NCI-H146 (cell line): ENCODE measurements around the gene RBM43.
"Not testable (repeated sequence)": the region's sequence is repeated elsewhere in the genome, so short reads cannot be mapped to it uniquely, and the experiment has no call there.

Experiments used
- DNase-seq: peaks from one replicate; lab custom pipeline; 2025; lab: John Stamatoyannopoulos, UW

RBM43 gene

DNA sequence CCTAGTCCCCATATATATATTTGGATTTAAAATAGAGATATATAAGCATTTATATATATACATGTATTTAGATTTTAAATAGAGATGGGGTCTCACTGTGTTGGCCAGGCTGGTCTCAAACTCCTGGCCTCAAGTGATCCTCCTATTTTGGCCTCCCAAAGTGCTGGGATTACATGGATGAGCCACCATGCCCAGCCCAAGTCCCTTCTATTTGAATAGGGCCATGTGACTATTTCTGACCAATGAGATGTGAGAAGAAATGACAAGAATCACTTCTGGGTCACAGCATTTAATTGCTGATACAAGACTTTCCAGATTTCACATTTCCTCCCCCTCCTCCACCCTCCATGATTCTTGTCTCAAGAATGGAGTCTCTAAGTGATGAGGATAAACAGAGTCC is 6.4 kb upstream of the RBM43 start:
- no peak for DNase-seq

- DNase-seq: no peak
These were observed 5.9 kb upstream of the RBM43 start for GRCh38 chr2:151267537-151267936.

GRCh38 chr2:151265991-151266390 is 4.3 kb upstream of the RBM43 start:
- DNase-seq: no peak

GRCh38 chr2:151264157-151264825 is 2.6 kb upstream of the RBM43 start:
- no peak for DNase-seq

DNA sequence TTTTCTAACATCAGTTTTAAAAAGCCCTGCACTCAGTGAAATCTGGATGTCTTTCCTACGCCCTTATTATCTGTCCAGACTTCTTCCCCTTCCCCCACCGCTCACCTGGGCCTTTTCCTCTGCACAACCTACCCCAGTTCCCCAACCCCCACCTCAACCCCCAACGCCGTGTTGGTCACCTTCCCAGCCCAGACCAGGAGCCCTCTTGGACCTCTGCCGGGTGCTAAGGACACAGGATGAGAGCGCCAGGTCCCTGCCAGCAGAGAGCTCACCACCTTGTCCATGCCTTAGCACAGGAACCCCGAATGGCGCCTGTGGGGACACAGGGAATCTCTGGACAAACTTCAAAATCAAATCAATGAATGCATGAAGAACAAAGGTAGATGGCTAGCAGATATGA is 966 bp upstream of the RBM43 start:
- no peak for DNase-seq

- DNase-seq: no peak
These were observed 271 bp upstream of the RBM43 start for GRCh38 chr2:151261977-151262291.

- no peak for DNase-seq
These were observed 961 bp downstream of the RBM43 start for GRCh38 chr2:151260573-151261230.

GRCh38 chr2:151258121-151258520 is 3.5 kb downstream of the RBM43 start:
- no peak for DNase-seq

DNA sequence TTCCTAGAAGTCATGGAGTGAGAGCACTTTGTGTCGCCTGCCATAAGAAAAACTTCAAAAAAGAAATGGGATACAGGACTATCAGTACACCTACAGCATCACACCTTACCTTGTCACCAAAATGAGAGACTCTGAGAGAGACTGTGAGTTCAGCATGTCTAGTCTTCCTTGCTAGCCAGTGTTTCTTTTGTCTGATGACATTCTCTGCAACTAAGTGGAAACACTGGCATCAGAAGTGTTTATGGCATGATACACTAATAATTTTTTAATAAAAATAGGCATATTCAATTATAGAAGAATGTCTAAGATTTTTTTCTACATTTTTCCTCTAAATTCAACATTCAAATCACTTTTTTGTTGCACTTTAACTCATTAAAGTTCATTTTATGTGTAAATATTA is 9.0 kb downstream of the RBM43 start:
- no peak for DNase-seq

DNA sequence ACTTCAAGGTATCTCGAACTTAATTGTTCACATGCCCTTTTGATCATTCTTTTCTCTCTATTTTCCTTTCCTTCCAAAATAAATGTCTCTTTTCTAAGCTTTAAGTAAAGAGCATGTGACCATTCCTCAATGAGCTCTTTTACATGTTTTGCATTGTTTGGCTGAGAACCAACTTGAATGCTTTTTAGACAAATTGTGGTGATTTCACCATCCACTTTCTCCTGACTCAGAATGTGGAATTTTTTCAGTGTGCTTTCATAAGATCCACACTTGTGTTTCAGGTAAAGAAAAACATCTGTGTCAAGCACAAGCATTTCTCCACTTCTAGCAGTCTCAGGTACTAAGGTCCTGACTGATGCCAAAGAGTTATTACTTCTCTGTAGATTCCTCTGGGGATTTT is 10.7 kb downstream of the RBM43 start:
- DNase-seq: no peak

DNA sequence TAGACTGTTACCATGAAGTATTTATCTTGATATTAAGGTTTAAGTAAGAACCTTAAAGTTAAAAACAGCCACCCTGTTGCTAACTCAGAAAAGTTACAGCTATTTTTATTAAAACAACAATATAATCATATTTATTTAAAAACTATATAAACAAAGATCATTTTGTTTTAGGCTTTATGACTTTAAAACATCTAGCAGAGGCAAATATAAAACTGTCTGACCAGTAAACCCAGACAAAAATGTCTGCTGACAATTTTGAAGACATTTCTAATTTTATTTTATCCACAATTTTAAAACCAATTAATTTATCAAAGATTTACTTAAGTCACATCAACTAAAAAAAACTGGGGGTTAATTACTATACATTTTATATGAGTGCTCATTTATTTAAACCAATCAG is 14.2 kb downstream of the RBM43 start:
- DNase-seq: no peak

DNA sequence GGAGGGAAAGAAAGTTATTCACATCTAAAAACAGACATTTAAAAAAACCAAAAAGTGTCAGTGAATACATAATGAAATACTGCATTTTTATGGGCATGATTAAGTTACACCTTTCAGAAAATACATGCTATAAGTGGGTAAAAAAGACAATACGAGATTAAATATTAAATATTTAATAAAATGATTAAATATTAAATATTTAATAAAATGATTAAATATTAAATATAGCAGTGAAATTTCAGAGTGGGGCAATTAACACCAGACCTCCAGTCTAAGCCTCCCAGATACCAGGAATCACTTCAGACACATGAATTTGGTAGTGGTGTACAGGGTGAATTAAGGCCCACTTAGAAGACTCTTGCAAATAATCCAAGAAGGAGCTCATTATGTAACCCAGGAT is 15.5 kb downstream of the RBM43 start:
- no peak for DNase-seq

DNA sequence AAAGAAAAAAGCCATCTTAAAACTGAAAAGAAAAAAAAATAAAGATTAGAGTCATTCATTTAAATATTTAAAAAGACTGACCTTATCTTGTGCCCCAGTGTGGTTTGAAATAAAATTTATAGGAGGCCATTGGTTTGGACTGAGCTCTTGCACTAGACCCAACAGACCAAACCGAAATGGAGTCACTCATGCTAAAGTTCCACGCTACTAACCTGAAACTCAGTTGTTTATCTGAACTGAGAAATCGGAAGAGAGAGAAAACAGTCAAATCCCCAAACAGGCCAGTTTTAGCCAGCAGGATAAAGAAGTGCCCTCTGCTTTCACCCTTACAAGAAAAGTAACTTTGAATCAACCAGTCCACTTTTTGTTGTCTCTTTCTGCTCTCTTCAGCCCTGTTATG is 18.2 kb downstream of the RBM43 start:
- no peak for DNase-seq

DNA sequence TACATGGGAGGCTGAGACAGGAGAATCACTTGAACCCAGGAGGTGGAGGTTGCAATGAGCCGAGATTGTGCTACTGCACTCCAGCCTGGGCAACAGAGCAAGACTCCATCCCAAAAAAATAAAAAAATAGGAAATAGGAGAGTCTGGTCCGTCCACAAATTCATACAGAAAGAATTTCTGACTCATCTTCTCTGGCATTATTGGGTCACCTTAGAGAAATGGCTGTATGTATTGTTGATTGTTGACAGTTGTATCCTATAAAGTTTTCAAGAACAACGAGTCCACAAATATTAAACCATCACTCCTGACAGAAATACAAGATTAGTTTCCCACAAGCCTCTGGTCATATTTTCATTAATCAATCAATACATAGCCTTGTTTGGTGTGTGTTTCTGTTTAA is 20.4 kb downstream of the RBM43 start:
- no peak for DNase-seq

- DNase-seq: no peak
These were observed 21.2 kb downstream of the RBM43 start for GRCh38 chr2:151240433-151240832.

DNA sequence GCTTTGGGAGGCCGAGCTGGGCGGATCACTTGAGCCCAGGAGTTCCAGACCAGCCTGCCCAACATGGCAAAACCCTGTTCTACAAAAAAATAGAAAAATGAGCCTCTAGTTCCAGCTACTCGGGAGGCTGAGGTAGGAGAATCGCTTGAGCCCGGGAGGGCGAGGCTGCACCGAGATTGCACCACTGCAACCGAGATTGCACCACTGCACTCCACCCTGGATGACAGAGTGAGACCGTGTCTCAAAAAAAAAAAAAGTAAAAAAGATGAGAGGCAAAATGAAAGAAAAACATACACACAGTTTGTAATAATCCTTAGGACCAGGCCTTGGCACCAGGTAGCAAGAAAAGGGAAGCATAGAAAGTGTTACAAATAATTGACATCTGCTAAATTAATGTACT is 22.0 kb downstream of the RBM43 start:
- DNase-seq: no peak

- peak; percentile 19 for DNase-seq
These were observed 22.9 kb downstream of the RBM43 start for GRCh38 chr2:151238527-151239487.

DNA sequence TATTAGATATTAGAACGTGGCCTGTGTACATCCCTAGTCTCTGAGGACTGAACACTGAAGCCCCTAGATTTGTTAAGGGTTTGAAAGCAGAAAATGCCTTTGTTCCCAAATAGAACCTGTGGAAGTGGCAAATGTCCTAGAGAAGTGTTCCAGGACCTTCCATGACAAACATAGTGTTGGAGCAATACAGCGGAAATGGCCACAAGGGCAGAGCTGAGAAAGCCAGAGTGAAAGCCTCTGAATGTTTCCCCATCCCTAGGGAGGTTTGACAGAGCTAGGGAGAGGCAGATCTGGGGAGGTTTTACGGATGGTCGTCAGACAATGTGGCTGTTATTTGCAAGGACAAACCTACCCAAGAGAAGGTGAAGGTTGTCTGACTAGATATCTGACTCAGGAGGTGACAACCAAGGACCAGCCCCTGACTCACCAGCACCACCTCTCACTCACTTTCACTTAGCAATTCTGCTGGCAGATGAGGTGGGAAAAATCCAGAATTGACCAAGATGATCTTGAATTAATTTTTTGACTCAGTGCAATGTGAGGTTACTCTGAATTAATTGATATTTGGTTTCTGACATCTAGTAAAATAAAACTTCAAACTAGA is 24.1 kb downstream of the RBM43 start:
- no peak for DNase-seq

DNA sequence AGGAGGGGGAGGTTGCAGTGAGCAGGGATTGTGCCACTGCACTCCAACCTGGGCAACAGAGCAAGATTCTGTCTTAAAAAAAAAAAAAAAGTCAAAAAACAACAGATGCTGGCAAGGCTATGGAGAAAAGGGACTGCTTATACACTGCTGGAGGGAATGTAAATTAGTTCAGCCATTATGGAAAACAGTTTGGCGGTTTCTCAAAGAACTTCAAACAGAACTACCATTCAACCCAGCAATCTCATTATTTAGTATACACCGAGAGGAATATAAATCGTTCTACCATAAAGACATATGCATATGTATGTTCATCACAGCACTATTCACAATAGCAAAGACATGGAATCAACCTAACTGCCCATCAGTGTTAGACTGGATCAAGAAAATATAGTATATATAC is 27.9 kb downstream of the RBM43 start:
- DNase-seq: not testable (repeated sequence)

DNA sequence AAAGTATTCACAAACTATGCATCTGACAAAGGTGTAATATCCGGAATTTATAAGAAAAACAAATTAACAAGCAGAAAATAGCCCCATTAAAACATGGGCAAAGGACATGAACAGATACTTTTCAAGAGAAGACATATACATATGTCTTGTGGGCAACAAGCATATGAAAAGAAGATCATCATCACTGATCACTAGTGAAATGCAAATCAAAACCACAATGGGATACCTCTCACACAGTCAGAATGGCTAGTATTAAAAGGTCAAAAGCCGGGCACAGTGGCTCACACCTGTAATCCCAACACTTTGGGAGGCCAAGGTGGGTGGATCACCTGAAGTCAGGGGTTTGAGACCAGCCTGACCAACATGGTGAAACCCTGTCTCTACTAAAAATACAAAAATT is 28.4 kb downstream of the RBM43 start:
- DNase-seq: not testable (repeated sequence)

DNA sequence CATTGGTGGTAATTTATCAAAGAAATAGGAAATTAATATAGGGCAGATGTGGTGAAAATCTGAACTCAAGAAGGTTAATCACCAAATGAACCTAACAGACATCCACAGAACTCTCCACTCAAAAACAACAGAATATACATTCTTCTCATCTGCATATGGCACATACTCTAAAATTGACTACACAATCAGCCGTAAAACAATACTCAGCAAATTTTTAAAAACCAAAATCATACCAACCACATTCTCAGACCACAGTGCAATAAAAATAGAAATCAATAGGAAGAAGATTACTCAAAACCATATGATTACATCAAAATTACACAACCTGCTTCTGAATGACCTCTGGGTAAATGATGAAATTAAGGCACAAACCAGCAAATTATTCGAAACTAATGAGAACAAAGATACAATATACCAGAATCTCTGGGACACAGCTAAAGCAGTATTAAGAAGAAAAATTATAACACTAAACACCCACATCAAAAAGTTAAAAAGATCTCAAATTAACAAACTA is 31.0 kb downstream of the RBM43 start:
- DNase-seq: no peak

DNA sequence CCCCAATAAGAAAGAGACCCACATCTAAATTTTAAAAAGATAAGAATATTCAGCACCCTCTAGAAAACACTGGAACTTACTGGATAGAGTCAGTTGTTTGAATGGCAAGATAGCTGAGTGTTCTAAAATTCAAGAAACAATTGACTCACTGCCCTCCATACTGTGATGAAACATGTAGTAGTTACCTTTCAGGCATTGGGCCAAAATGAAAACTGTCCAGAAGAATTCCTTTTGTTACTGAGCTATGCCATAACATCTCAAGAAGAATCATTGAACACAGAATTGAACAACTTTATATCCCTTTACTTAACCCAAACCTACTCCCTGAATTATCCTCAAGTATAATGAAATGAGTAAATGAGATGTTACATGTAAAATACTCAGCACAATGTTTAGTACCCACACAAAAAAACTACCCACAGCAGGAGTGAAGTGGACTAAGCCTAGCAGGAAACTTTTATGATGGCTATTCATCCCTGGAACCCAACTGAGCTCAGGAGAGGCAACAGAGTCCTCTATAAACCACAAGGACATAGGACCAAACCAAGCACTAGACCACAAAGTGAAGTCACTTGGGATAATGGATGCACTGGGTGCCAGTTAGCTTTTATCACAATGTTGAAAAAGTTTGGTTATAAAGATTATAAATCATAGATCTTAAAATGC is 32.7 kb downstream of the RBM43 start:
- DNase-seq: no peak
